NT2/D1 (cell line): ENCODE data around the gene GLIS1.

Experiments
- SUZ12 ChIP-seq: IDR thresholded peaks from 2 replicates; pipeline ENCODE4 v1.6.1; 2011; ENCODE audit not compliant: insufficient read length, insufficient read depth; ENCODE audit errors: extremely low read depth
- YY1 ChIP-seq: IDR thresholded peaks from 2 replicates; pipeline ENCODE4 v1.6.1; 2011; ENCODE audit not compliant: insufficient read length, insufficient read depth
- ZNF274 ChIP-seq: IDR thresholded peaks from 2 replicates; pipeline ENCODE4 v1.6.1; 2011; ENCODE audit warnings: mild to moderate bottlenecking, low read depth, low read length

- TF ChIP-seq SUZ12 (no peak), YY1 (no peak), ZNF274 (no peak)
Observed at GRCh38 chr1:53532912-53533311, 206.1 kb downstream of the GLIS1 start.
